Testis (tissue), 3 donors: Measurements from ENCODE around the gene MAST3. TPM values are rescaled to one million over a fixed set of nuclear protein-coding genes. Genes with fewer than 3 reads are reported as not detected.

Experiments
- DNase-seq: peaks from one replicate; pipeline ENCODE4 v3.0.0-alpha.2; 2019
- H3K27ac ChIP-seq, 2 donors: fragments of 200-600 bp; sonication (generic); one replicate each; pipeline ENCODE4 v1.5.1; 2019
- H3K27me3 ChIP-seq: fragments of 200-600 bp; sonication (generic); one replicate; pipeline ENCODE4 v1.5.1; 2019
- H3K36me3 ChIP-seq: fragments of 200-600 bp; sonication (generic); one replicate; pipeline ENCODE4 v1.5.1; 2017; ENCODE audit warnings: low read depth; ENCODE audit errors: missing control alignments
- H3K4me1 ChIP-seq: fragments of 200-600 bp; sonication (generic); one replicate; pipeline ENCODE4 v1.5.1; 2019
- H3K4me3 ChIP-seq, 2 donors: fragments of 200-600 bp; sonication (generic); one replicate each; pipeline ENCODE4 v1.5.1; 2017 to 2019
- H3K9me3 ChIP-seq: fragments of 200-600 bp; sonication (generic); one replicate; pipeline ENCODE4 v1.5.1; 2017
- POLR2A ChIP-seq: fragments of 450-650 bp; IDR thresholded peaks from one replicate; pipeline ENCODE4 v1.6.1; 2017; ENCODE audit warnings: antibody characterized with exemption, mild to moderate bottlenecking, moderate library complexity
- WGBS, 2 donors: methylation state at CpG; one replicate each; pipeline ENCODE4 v1.1.5; 2018; 5-methylcytosine and 5-hydroxymethylcytosine counted together
- intact Hi-C: fragments of 100-400 bp; cut with DNase I; formaldehyde crosslinking; loops from one replicate; pipeline ENCODE4 v1.15.1; 2023; ENCODE audit warnings: low total_unique reads
- polyA plus RNA-seq: library from polyadenylated mRNA; stranded (reverse); fragments of 350-450 nt; fragmentation: Illumina TruSeq; extraction: RNeasy Lipid Tissue Mini Kit (QIAGEN cat#74804); gene quantifications from one replicate; pipeline ENCODE4 v1.2.3, GENCODE V29; 2014; ENCODE audit warnings: low read depth, low replicate concordance; ENCODE audit not compliant: insufficient read depth
- total RNA-seq, 2 donors: library from RNA; depleted of rRNA; stranded (reverse); fragments of >200 nt; gene quantifications; one replicate each; pipeline ENCODE4 v1.2.3, GENCODE V29; 2016
- TF ChIP-seq, protein P1 (sequence below), 3 experiments: fragments of 450-650 bp in 2 of 3; fragments of 200-600 bp in 1 of 3; sonication (generic) in 1 of 3; IDR thresholded peaks; one replicate each; pipeline ENCODE4 v1.5.1; 2016 to 2019; ENCODE audit warnings: antibody characterized with exemption in 3 of 3, mild to moderate bottlenecking in 2 of 3, moderate library complexity in 1 of 3

The MAST3 gene
- total and polyA plus RNA-seq, 3 donors from 2014 or later: 5.0 to 11.2 (median 9.7) TPM

DNA sequence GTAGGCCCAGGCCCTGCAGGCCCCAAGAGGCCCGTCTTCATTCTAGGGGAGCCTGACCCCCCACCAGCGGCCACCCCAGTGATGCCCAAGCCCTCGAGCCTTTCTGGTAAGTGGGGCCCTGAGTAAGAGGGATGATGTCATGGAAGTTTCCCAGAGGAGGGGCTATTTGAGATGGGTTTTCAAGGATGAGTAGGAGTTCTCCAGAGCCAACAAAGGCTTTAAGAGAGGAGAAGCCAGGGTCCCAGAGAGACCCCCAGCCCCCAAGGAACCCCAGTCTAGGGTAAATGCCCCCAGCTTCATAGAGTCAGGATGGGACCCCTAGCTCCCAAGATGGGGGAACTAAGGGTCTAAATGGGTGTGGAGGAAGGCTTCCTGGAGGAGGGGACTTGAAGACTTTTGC, 46.3 kb downstream of the MAST3 start:
- TF ChIP-seq, protein P1, sequence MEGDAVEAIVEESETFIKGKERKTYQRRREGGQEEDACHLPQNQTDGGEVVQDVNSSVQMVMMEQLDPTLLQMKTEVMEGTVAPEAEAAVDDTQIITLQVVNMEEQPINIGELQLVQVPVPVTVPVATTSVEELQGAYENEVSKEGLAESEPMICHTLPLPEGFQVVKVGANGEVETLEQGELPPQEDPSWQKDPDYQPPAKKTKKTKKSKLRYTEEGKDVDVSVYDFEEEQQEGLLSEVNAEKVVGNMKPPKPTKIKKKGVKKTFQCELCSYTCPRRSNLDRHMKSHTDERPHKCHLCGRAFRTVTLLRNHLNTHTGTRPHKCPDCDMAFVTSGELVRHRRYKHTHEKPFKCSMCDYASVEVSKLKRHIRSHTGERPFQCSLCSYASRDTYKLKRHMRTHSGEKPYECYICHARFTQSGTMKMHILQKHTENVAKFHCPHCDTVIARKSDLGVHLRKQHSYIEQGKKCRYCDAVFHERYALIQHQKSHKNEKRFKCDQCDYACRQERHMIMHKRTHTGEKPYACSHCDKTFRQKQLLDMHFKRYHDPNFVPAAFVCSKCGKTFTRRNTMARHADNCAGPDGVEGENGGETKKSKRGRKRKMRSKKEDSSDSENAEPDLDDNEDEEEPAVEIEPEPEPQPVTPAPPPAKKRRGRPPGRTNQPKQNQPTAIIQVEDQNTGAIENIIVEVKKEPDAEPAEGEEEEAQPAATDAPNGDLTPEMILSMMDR (IDR thresholded peaks at IDR 0.05): no peak
- no peak for TF ChIP-seq POLR2A
- no peak for DNase-seq
- intact Hi-C loops: no loop called here
- Histone ChIP-seq H3K27me3 (no peaks in the 10 kb centered on the region), H3K27ac (no peak overlapping the region), H3K36me3 (no peaks in the 10 kb centered on the region), H3K4me3 (no peak overlapping the region), H3K4me1 (no peaks in the 10 kb centered on the region), H3K9me3 (no peaks in the 10 kb centered on the region)
- WGBS, 2 donors: 96 to 100% methylated on average over 1 to 3 of the region's 3 CpGs

DNA sequence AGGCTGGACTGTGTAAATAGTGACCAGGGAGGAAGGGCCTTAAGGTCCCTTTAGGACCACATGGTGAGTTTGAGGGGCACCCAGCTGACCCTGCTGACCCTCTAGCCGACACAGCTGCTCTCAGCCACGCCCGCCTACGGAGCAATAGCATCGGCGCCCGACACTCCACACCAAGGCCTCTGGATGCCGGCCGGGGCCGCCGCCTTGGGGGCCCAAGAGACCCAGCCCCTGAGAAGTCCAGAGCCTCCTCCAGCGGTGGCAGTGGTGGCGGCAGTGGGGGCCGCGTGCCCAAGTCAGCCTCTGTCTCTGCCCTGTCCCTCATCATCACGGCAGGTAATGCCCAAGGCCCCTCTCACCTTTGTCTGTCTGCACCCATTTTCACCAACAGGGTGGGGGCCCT, 46.8 kb downstream of the MAST3 start:
- intact Hi-C loops: no loop called here
- WGBS, 2 donors: 89 to 90% methylated on average over 5 to 16 of the region's 16 CpGs
- Histone ChIP-seq H3K9me3 (no peaks in the 10 kb centered on the region), H3K36me3 (no peaks in the 10 kb centered on the region), H3K4me1 (no peaks in the 10 kb centered on the region), H3K27ac (no peak overlapping the region), H3K4me3 (no peak overlapping the region), H3K27me3 (no peaks in the 10 kb centered on the region)
- no peak for TF ChIP-seq POLR2A
- TF ChIP-seq, protein P1 (IDR thresholded peaks at IDR 0.05): no peak
- DNase-seq: no peak

DNA sequence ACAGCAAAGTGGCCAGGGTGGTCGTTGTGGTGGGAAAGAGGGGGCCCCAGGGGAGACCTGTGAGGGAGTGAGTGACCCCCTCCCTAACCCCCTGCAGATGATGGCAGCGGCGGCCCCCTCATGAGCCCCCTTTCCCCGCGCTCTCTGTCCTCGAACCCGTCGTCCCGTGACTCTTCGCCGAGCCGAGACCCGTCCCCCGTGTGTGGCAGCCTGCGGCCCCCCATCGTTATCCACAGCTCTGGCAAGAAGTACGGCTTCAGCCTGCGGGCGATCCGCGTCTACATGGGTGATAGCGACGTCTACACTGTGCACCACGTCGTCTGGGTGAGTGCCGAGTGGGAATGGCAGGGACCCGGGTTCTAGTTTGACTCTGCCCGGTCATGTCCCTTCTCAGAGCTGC, 47.3 kb downstream of the MAST3 start:
- Histone ChIP-seq H3K36me3 (no peaks in the 10 kb centered on the region), H3K4me3 (no peak overlapping the region), H3K27me3 (no peaks in the 10 kb centered on the region), H3K4me1 (no peaks in the 10 kb centered on the region), H3K9me3 (no peaks in the 10 kb centered on the region), H3K27ac (no peak overlapping the region)
- no peak for TF ChIP-seq POLR2A
- TF ChIP-seq, protein P1 (IDR thresholded peaks at IDR 0.05): no peak
- WGBS, 2 donors: 95 to 97% methylated on average over 28 of the region's 28 CpGs
- no peak for DNase-seq
- intact Hi-C loops: no loop called here

DNA sequence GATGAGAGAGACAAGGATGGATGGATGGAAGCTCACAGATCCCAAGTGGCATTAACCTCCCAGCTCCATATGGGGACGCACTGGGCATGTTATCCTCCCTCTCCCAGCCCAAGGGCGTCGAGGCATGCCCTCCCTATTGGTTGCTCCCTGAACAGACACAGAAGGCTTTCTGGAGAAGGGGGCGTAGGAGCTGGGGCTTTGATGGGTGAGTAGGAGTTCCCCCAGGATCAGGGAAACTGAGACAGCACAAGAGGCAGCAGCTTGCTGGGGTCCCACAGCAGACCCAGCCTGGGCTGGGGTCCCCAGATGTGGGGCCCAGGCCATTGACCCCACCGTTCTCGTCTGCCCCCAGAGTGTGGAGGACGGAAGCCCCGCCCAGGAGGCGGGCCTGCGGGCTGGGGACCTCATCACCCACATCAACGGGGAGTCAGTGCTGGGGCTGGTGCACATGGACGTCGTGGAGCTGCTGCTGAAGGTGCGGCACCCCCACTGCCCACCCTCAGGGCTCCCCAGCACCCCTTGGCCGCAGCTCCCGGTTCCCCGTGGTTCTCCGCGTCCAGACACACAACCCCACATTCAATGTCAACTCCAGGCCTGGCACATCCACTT, 47.9 kb downstream of the MAST3 start:
- no peak for TF ChIP-seq POLR2A
- TF ChIP-seq, protein P1 (IDR thresholded peaks at IDR 0.05): no peak
- H3K4me1 ChIP-seq: no peaks in the 10 kb centered on the region
- no peaks in the 10 kb centered on the region for H3K36me3 ChIP-seq
- DNase-seq: no peak
- H3K27me3 ChIP-seq: no peaks in the 10 kb centered on the region
- intact Hi-C loops: no loop called here
- no peaks in the 10 kb centered on the region for H3K9me3 ChIP-seq
- WGBS, 2 donors: 82 to 97% methylated on average over 7 to 19 of the region's 19 CpGs
- H3K27ac ChIP-seq: no peak overlapping the region
- H3K4me3 ChIP-seq: no peak overlapping the region

DNA sequence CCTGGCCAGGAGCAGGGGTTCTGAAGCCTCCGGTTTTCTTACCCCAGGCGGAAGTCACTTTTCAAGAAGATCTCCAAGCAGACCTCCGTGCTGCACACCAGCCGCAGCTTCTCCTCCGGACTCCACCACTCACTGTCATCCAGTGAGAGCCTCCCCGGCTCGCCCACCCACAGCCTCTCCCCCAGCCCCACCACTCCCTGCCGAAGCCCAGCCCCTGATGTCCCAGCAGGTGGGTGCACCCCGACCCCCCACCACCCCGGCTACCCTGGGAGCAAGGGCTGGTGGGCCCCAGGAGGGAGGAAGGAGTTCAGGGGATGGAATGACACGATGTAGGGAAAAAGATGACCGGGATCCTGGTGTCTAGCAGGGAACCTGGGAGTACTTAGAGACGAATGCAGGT, 49.8 kb downstream of the MAST3 start:
- Histone ChIP-seq H3K36me3 (no peaks in the 10 kb centered on the region), H3K4me3 (no peak overlapping the region), H3K4me1 (peaks cover 4% of the 10 kb centered on the region), H3K9me3 (no peaks in the 10 kb centered on the region), H3K27ac (no peak overlapping the region), H3K27me3 (no peaks in the 10 kb centered on the region)
- TF ChIP-seq, protein P1 (IDR thresholded peaks at IDR 0.05): no peak
- TF ChIP-seq POLR2A: no peak
- 95% methylated on average over 13 of the region's 13 CpGs for WGBS, 2 donors
- intact Hi-C loops: no loop called here
- DNase-seq: no peak
